Choroid plexus epithelial cell (primary cell): ENCODE data around the gene CNN1.
"Not testable (repeated sequence)": the region's sequence is repeated elsewhere in the genome, so short reads cannot be mapped to it uniquely, and the experiment has no call there.

Experiments
- DNase-seq: peaks from one replicate; pipeline ENCODE4 v3.0.0-alpha.2; 2010; ENCODE audit warnings: low read depth
- H3K4me3 ChIP-seq: 2 replicates; pipeline ENCODE4 v1.5.1; 2011; ENCODE audit warnings: low read depth, mild to moderate bottlenecking, control low read depth, low read length, moderate library complexity
- CTCF ChIP-seq: conservative IDR thresholded peaks from 2 replicates; pipeline ENCODE4 v1.5.1; 2011; ENCODE audit warnings: low read depth, mild to moderate bottlenecking, control low read depth, inconsistent platforms, low read length, moderate library complexity

CNN1 gene

DNA sequence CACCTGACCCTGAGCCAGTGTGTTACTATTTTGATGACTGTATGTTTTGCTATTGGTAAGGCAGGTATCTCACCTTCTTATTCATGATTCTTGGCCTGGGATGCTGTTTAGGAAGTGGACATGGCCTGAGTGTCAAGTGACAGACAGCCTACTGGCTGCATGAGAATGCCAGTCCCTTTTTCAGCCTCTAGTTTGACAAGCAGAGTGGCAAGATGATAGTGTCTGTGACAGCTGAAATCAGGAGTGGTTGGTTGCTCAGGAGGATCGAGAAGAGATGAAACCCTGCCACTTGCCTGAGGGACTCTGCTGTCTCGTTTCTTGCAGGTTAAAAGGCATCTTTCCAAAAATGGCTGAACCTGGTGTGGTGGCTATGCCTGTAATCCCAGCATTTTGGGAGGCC lies 27.5 kb downstream of the CNN1 start:
- DNase-seq = no peak
- H3K4me3 ChIP-seq = no peak overlapping the region
- no peak for TF ChIP-seq CTCF

GRCh38 chr19:11570039-11570462 lies 31.4 kb downstream of the CNN1 start:
- H3K4me3 ChIP-seq = no peak overlapping the region

DNA sequence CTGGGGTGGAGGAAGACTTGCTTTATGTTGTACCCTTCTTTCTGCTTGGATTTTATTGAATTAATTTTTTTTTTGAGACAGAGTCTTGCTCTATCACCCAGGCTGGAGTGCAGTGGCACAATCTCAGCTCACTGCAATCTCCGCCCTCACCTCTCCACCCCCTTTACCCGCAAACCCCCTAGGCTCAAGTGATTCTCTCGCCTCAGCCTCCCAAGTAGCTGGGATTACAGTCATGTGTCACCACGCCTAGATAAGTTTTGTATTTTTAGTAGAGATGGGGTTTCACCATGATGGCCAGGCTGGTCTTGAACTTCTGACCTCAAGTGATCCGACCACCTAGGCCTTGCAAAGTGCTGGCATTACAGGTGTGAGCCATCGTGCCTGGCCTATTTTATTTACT lies 34.7 kb downstream of the CNN1 start:
- not testable (repeated sequence) for DNase-seq, H3K4me3 ChIP-seq

More at GRCh38 chr19:11570039-11570462, 31.4 kb downstream of the CNN1 start:
- DNase-seq = no peak
- no peak for TF ChIP-seq CTCF

DNA sequence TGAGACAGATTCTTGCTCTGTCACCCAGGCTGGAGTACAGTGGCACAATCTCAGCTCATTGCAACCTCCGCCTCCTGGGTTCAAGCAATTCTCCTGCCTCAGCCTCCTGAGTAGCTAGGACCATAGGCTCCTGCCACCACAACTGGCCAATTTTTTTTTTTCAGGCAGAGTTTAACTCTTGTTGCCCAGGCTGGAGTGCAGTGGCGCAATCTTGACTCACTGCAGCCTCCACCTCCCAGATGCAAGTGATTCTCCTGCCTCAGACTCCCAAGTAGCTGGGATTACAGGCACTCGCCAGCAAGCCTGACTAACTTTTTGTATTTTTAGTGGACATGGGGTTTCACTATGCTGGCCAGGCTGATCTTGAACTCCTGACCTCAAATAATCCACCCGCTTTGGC lies 35.1 kb downstream of the CNN1 start:
- H3K4me3 ChIP-seq, DNase-seq: not testable (repeated sequence)

GRCh38 chr19:11574689-11575088 lies 36.0 kb downstream of the CNN1 start:
- no peak for TF ChIP-seq CTCF
- H3K4me3 ChIP-seq = no peak overlapping the region
- no peak for DNase-seq

GRCh38 chr19:11576227-11576626 lies 37.6 kb downstream of the CNN1 start:
- TF ChIP-seq CTCF = no peak
- no peak overlapping the region for H3K4me3 ChIP-seq

DNA sequence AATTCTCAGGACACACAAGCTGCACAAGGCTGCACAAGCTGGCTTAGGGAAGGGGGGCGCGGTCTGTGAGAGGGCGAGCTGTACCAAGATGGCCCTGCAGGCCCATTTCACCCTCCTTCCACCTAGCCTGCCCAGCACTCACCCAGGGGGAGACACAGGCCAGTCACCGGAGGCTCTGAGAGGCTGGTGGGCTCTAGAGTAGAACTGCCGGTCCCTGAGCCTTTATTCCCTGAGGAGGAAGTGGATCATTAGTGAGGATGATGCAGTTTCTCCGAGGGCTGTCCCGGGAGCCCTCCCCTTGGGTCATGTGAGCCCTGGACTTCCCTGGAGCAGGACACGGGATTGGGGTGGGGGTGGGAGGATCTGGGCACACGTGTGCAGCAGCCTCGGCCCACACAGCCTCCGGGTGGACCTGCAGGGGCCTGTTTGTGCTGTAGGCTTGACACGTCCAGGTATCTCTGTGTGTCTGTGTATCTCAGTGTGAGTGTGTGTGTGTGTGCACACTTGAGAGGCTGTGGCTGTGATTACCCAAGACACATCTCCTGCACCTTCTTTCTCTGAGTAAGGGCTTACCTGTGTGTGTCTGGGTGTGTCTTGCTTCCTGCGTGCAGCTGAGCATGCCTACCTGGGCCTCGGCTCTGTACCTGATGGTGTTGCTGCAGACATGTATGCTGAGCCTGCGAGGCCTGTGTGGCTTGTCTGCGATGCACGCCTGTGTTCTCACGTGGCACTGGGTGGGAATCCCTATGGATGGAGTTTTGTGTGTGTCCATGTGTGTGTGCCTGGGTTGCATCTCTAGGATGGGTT lies 39.0 kb downstream of the CNN1 start, which contains the start of gene ACP5:
TSS of gene ACP5 (minus strand) at position 195 of the 807 bp plus-strand sequence. CDS start 328 bp downstream, outside the sequence.
- TF ChIP-seq CTCF = no peak
- H3K4me3 ChIP-seq = peak within 1 kb of the TSS; percentile 20
- DNase-seq = no peak

More at GRCh38 chr19:11576227-11576626, 37.6 kb downstream of the CNN1 start:
- no peak for DNase-seq
